AG09319 (cell line): ENCODE measurements around the gene MIEN1.
"Not testable (repeated sequence)": the region's sequence is repeated elsewhere in the genome, so short reads cannot be mapped to it uniquely, and the experiment has no call there.

Experiments
- DNase-seq: peaks from one replicate; pipeline ENCODE4 v3.0.0-alpha.2; 2010; ENCODE audit warnings: low read depth; ENCODE audit errors: extremely low read depth
- CTCF ChIP-seq: IDR thresholded peaks from 2 replicates; pipeline ENCODE4 v1.5.1; 2011; ENCODE audit warnings: low read depth, mild to moderate bottlenecking, inconsistent platforms, low read length, moderate library complexity

The MIEN1 gene

DNA sequence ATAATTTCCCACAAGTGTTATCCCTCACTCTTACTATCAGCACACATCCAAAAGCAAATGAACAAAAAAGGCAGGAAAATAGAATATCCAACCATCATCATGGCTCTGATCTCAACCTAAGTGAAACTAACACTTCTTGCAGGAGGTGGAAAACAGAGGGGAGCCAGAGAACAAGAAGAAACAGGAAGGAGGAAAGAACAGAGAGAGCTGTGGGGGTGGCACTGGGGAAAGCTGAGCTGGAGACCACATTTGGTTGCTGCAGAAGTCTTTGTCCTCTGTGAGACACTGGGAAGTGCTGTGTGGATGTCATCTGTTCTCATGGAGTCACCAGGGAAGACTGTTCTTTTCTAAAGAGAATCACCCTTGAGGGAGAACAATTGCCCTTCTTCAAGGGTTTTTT is 42.1 kb upstream of the MIEN1 start:
- no peak for DNase-seq
- TF ChIP-seq CTCF = no peak

GRCh38 chr17:39769974-39770587 is 39.7 kb upstream of the MIEN1 start:
- DNase-seq = no peak
- TF ChIP-seq CTCF = no peak

- no peak for TF ChIP-seq CTCF
- no peak for DNase-seq
Observed at GRCh38 chr17:39767147-39767546, 36.8 kb upstream of the MIEN1 start.

DNA sequence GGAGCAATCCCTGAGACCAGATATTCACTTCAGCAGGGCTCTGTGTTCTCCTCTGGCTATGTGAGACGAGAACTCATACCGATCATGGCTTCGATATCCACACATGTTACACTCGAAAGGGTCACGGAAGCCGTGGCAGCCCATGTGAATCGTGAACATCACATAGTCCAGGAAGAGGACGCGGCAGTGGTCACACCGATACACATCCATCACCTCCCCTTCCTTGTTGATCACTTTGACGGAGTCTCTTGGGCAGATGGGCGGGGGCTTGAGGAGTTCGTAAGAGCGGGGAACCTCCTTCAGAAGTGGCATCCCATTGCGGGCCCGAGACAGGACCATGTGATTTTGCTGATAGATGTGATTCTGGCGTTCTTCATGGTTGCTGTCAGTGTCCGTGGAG is 35.4 kb upstream of the MIEN1 start:
- no peak for TF ChIP-seq CTCF
- no peak for DNase-seq

- no peak for TF ChIP-seq CTCF
- no peak for DNase-seq
Observed at GRCh38 chr17:39765175-39765574, 34.8 kb upstream of the MIEN1 start.

DNA sequence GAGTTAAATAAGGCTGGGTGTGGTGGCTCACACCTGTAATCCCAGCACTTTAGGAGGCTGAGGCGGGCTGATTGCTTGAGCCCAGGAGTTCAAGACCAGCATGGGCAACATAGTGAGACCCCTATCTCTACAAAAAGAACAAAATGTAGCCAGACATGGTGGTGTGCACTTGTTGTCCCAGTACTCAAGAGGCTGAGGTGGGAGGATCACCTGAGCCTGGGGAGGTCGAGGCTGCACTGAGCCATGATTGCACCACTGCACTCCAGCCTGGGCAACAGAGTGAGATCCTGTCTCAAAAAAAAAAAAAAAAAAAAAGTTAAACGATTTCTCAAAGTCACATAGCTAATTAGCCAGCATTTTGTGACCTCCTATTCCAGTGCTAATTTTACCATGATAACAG is 33.8 kb upstream of the MIEN1 start:
- DNase-seq = not testable (repeated sequence)

GRCh38 chr17:39763051-39763820 is 32.9 kb upstream of the MIEN1 start:
- no peak for TF ChIP-seq CTCF
- no peak for DNase-seq

DNA sequence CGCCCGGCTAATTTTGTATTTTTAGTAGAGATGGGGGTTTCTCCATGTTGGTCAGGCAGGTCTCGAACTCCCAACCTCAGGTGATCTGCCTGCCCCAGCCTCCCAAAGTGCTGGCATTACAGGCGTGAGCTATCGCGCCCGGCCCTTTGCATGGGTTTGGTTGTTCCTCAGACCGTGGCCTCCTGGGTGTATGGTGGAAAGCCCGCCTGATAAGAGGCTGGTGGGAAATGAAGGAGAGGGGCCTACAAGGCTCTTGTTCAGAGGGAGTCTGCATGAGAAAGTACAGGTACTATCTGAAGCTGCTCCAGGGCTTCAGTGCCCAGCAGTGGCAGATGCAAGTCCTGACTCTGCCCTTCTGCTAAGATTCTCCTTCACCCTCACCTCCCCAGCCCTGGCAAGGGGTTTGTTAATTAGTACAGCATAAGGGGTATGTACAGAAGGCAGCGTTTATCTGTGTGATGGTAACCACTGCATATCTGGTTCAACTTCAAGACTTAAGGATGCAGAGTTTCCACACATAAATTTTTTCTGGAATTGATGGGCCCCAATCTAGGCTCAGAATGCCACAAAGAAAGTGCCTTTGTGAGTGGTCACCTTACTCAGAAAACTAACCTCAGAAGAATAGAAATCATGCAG is 31.6 kb upstream of the MIEN1 start:
- TF ChIP-seq CTCF = no peak

More for the DNA sequence above, 31.6 kb upstream of the MIEN1 start:
- no peak for DNase-seq
